ENCODE data around the gene TMEM209. TPM values are rescaled to one million over a fixed set of nuclear protein-coding genes. Genes with fewer than 3 reads are reported as not detected.

Gene TMEM209
- polyA plus RNA-seq (14.6 and 20.2 TPM in 2 replicates), polyA minus RNA-seq (22.4 and 27.4 TPM in 2 replicates)

GRCh38 chr7:130205084-130205947, at the start of gene TMEM209:
TSS of gene TMEM209 (minus strand) at chr7:130205406. CDS start at chr7:130205375, 31 bp downstream.
- peaks cover 5% of the 10 kb centered on the region for H3F3A ChIP-seq (ENCODE audit: insufficient read depth, low read length, poor library complexity, severe bottlenecking)
- no peak for TF ChIP-seq EZH2 (IDR thresholded peaks at IDR 0.05; ENCODE audit: borderline replicate concordance, insufficient read depth, low read length, poor library complexity, severe bottlenecking)
- TF ChIP-seq SMC3 (conservative IDR thresholded peaks at IDR 0.05; ENCODE audit: poor library complexity): peak; percentile 79
- TF ChIP-seq REST (IDR thresholded peaks at IDR 0.05; ENCODE audit: borderline replicate concordance): peak; percentile 36
- TF ChIP-seq, protein P1, sequence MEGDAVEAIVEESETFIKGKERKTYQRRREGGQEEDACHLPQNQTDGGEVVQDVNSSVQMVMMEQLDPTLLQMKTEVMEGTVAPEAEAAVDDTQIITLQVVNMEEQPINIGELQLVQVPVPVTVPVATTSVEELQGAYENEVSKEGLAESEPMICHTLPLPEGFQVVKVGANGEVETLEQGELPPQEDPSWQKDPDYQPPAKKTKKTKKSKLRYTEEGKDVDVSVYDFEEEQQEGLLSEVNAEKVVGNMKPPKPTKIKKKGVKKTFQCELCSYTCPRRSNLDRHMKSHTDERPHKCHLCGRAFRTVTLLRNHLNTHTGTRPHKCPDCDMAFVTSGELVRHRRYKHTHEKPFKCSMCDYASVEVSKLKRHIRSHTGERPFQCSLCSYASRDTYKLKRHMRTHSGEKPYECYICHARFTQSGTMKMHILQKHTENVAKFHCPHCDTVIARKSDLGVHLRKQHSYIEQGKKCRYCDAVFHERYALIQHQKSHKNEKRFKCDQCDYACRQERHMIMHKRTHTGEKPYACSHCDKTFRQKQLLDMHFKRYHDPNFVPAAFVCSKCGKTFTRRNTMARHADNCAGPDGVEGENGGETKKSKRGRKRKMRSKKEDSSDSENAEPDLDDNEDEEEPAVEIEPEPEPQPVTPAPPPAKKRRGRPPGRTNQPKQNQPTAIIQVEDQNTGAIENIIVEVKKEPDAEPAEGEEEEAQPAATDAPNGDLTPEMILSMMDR (IDR thresholded peaks at IDR 0.05; ENCODE audit: poor library complexity, severe bottlenecking): peak; percentile 35
- peak; percentile 94 for TF ChIP-seq MXI1 (conservative IDR thresholded peaks at IDR 0.05; ENCODE audit: poor library complexity, severe bottlenecking)
- TF ChIP-seq TAF1 (IDR thresholded peaks at IDR 0.05; ENCODE audit: low read depth): peak; percentile 73
- TF ChIP-seq EP300 (conservative IDR thresholded peaks at IDR 0.05; ENCODE audit: poor library complexity, severe bottlenecking): peak; percentile 38
- TF ChIP-seq POLR2AphosphoS5 (IDR thresholded peaks at IDR 0.05): peak; percentile 96
- peak; percentile 79 for TF ChIP-seq RAD21 (conservative IDR thresholded peaks at IDR 0.05)
- H3K4me2 ChIP-seq (ENCODE audit: low read length): peak within 1 kb of the TSS; percentile 86
- H3K4me3 ChIP-seq (ENCODE audit: low read length): peak within 1 kb of the TSS; percentile 75
- H3K27ac ChIP-seq (ENCODE audit: low read length): peak within 1 kb of the TSS; percentile 91
- H3K79me2 ChIP-seq (replicated peaks; ENCODE audit: insufficient read depth, low read length): peaks cover 15% of the 10 kb centered on the region
- peak within 1 kb of the TSS; percentile 70 for H2AFZ ChIP-seq (ENCODE audit: low read depth, low read length)
- H4K20me1 ChIP-seq (ENCODE audit: insufficient read depth): no peaks in the 10 kb centered on the region
- no peaks in the 10 kb centered on the region for H3K9me2 ChIP-seq (ENCODE audit: insufficient read depth, low read length)
- H3K27me3 ChIP-seq (ENCODE audit: insufficient read depth, low read depth, low read length): no peaks in the 10 kb centered on the region
- peak within 1 kb of the TSS; percentile 85 for H3K9ac ChIP-seq (ENCODE audit: low read length)
- H3K36me3 ChIP-seq (ENCODE audit: insufficient read depth, low read length): no peaks in the 10 kb centered on the region
- no peaks in the 10 kb centered on the region for H3K9me3 ChIP-seq (ENCODE audit: low read length)

- no peak overlapping the region for H3K4me2 ChIP-seq (ENCODE audit: low read length)
- H3K36me3 ChIP-seq (ENCODE audit: insufficient read depth, low read length): no peaks in the 10 kb centered on the region
- H3K79me2 ChIP-seq (replicated peaks; ENCODE audit: insufficient read depth, low read length): no peaks in the 10 kb centered on the region
- H3K4me3 ChIP-seq (ENCODE audit: low read length): no peak overlapping the region
- H3K27me3 ChIP-seq (ENCODE audit: insufficient read depth, low read depth, low read length): no peaks in the 10 kb centered on the region
- H3K9me3 ChIP-seq (ENCODE audit: low read length): no peaks in the 10 kb centered on the region
- no peak overlapping the region for H3K27ac ChIP-seq (ENCODE audit: low read length)
- H3K9ac ChIP-seq (ENCODE audit: low read length): no peak overlapping the region
- no peaks in the 10 kb centered on the region for H3K9me2 ChIP-seq (ENCODE audit: insufficient read depth, low read length)
- H4K20me1 ChIP-seq (ENCODE audit: insufficient read depth): no peaks in the 10 kb centered on the region
- H3F3A ChIP-seq (ENCODE audit: insufficient read depth, low read length, poor library complexity, severe bottlenecking): no peaks in the 10 kb centered on the region
- TF ChIP-seq EP300 (conservative IDR thresholded peaks at IDR 0.05; ENCODE audit: poor library complexity, severe bottlenecking): no peak
- TF ChIP-seq REST (IDR thresholded peaks at IDR 0.05; ENCODE audit: borderline replicate concordance): no peak
- TF ChIP-seq, protein P1 (IDR thresholded peaks at IDR 0.05; ENCODE audit: poor library complexity, severe bottlenecking): no peak
- no peak for TF ChIP-seq TAF1 (IDR thresholded peaks at IDR 0.05; ENCODE audit: low read depth)
- no peak for TF ChIP-seq RAD21 (conservative IDR thresholded peaks at IDR 0.05)
- TF ChIP-seq EZH2 (IDR thresholded peaks at IDR 0.05; ENCODE audit: borderline replicate concordance, insufficient read depth, low read length, poor library complexity, severe bottlenecking): no peak
- TF ChIP-seq SMC3 (conservative IDR thresholded peaks at IDR 0.05; ENCODE audit: poor library complexity): no peak
- no peak for TF ChIP-seq POLR2AphosphoS5 (IDR thresholded peaks at IDR 0.05)
- no peak for TF ChIP-seq MXI1 (conservative IDR thresholded peaks at IDR 0.05; ENCODE audit: poor library complexity, severe bottlenecking)
- H2AFZ ChIP-seq (ENCODE audit: low read depth, low read length): no peak overlapping the region
Observed at GRCh38 chr7:130254555-130254954, 49.3 kb upstream of the TMEM209 start.
